ENCODE results near the gene KLHL25. TPM values are rescaled to one million over a fixed set of nuclear protein-coding genes. Genes with fewer than 3 reads are reported as not detected.

KLHL25 gene
- total RNA-seq, 1 donor from 2014 or later, result 4.8 TPM

DNA sequence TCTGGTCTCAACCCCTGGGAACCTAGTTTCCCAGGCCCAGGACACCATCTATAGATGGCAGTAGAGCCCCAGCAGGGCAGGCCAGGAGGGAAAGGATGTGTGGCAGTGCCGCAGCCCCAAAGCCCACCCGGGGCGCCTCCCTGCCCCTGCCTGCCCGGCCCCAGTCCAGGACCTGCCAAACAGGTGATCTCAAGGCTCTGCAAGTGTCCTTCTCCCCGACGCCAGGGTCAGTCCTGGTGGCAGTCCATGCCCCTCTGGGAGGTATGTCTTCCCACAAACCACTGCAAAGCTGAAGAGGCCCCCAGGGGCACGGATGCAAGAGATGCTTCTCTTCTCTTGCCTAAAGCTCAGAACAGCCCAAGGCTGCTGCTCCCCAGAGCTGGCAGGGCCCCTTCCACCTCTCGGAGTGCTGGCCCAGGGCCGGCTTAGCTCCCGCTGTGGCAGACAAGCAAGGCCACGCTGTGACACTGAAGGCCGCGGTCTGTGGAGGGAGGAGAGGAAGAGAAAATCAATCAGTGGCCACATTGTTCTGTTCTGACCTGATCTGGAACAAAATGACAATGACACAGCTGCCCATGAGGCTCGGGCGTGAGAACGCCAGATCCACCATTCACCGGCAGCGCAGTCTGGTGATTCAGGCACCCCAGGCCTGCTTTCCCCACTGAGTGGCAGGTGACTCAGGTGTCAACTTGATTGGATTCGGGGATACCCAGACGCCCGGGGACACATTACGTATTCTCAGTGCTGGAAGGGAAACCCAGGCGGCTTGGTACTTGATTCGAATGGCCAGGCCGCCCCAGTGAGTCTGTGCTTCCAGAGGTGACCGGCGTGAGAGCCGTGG lies 34.0 kb downstream of the KLHL25 start:
- no peak for ATAC-seq

DNA sequence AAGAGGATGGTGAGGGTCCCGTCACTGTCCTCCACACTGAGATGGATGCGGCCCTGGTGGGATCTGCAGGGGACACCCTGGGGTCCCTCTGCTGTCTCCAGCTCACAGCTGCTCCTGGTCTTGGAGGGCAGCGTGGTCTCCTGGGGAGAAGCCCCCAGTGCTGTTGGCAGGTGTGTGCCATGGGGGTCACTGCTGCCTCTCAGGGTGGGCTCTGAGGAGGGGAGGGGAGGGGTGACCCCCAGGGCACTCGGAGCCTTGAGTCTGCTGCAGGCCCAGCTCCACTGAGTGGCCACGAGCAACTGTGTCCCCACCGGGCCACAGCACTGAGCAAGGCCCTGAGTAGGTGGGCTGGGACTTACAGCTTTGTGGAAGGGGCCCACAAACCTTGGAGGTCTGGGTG lies 34.7 kb downstream of the KLHL25 start:
- ATAC-seq, result no peak

DNA sequence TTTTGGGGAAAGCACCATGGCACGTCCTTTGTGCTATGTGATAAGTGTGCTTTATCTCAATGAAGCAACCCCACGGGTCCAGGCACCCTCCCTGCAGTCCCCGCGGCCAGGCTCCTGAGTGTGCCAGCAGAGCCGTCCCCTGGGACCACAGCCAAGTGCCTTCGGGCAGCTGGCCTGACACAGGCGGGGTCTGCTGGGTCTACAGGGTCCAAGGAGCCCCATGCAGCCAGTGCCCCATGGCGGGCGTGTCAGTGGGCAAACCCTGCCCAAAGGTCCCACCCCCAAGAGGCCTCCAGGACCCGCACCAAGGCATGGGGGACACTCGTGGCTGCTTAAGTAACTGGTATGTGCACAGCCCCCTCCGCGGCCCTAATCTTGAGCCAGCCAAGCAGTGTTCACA lies 35.3 kb downstream of the KLHL25 start:
- no peak for ATAC-seq

DNA sequence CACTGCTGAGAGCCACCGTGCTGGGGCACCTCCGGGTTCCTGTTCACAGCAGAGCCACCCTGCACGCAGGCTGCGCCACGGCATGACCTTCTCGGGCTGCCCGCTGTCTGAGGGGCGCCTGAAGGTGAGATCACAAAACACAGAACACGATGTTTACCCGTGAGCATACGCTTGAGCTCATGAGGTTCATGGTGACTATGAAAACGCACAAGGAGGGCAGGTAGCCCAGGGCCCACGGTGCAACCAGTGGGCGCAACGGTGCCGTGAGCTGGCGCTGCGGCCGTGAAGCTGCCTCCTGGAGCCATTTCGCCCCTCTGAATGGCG lies 36.1 kb downstream of the KLHL25 start:
- no peak for ATAC-seq

DNA sequence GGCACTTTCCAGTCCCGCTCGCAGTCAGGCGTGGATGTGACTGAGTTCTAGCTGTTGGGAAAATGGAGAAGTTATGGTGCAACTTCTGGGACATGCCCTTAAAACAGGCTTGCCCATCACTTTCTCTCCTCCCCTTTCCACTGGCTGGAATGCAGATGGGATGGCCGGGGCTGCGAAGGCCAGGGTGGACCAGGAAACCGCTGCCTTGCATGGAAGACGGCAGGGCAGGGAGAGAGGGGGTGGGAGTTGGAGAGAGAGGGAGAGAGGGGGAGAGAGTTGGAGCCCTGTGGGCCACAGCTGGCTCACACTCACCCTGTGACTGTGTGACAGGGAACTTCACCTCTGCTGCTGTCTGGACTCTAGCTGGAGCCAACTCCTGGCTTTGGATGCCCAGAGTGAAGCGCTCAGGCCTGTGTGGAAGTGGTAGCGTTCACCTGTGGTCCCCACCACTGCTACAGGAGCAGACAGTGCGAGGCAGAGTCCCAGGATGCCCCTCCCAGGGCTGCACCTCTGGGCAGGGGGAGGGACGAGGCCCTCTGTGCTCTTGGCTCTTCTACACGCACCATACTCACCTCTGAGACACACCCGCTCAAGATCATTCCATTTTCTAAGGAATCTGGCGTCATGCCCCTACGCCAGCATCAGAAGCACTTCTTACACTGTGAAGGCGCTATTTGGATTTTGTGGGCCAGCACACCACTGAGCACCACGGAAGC lies 36.6 kb downstream of the KLHL25 start:
- peak; percentile 5 for ATAC-seq

DNA sequence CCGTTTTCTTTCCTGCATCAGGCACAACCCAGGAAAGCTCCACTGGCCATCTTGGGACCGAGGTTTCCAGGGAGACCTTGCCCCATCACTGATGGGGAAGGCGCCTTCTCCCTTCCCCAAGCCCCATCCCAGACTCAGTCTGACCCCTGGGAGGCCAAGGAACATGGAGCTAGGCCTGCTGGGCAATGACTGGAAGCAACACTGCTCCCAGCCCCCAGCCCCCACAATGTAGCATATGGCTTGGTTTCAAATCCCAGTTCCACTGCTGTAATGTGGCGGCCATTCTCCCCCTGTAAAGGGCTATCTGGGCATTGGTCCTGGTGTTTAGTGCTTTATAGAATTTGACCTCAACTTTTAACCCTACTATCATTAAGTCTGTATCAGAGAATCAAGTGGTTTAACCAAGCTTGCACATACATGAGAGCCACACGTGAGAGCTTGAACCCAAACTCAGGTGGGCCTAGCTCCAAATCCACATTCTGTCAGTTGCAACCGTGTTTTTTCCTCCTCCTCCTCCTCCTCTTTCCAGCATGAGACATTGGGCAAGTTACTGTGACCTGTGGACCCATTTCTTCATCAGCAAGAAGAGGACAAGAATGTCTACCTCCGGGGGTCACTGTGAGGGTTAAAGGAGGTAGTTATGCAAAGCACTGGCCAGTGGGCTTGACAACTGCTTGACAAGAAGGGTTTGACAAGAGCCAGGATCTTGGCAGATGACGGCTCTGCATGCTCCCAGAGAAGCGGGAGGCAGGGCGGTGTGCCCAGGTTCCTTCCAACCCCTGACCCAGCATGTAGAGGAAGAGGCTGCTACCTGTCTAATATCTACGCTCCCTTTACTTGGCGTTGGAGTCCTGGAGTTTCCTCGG lies 37.4 kb downstream of the KLHL25 start:
- ATAC-seq, result no peak

DNA sequence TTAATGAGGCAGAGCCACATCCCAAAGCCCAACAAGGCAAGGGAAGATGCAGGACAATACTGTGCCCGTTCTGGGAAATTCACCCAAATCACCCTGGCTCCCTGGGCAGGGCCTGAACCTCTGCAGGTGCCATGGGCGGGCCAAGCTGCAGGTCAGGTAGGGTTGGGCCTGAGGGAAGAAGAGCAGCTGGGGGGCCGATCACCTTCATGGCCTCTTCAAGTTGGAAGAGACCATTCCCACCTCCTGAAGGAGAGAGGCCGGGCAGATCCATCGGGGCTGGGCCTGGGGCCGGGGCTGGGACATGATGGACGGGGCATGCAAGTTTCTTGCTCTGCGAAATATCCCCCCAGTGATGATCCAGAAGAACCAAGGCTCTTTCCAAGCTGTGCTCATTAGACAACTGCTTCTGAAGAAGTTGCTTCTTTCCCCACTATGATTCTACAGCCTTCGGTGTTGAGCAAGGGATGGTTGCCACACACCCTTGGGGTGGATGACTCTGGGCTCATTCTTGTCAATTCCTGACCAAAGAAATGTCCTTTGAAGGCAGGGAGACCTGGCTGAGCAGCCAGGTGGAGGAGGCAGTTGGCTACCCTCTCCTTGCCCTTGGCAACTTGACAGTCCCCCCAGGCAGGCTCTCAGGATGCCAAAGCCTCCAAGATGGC lies 38.2 kb downstream of the KLHL25 start:
- ATAC-seq, result no peak

DNA sequence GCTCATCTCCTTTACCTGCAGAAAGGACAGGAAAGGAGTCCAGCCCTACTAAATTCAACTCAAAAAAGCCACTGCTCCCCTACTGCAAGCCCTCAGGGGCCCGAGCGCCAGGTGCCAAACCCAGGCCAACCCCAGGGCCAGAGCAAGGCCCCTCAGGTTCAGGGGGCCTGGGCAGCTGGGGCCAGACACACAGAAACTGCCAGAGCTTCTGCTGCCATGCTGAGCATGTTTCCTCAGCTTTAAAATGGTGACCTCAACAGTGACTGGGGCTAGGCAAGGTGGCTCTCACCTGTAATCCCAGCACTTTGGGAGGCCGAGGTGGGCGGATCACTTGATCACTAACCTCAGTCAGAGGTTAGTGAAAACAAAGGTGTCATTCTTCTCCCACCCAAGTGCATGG lies 38.8 kb downstream of the KLHL25 start:
- no peak for ATAC-seq

DNA sequence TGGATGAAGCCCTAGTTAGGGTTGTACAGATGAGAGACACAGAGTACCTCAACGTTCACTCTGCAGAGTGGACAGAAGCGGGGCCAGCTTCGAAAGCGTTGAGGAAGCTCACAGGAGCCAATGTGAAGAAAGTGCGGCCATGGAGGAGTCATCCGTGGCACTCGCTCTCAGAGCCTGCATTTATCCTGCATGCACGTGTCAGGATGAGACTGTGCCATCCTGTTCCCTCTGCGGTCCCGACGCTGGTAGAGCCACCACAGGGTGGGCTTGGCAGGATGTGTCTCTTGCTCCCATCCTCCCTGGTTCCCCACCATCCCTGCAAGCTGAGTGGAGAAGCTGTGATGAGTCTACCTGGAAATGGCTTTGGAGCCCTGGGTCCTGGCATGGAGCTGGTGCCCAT lies 39.3 kb downstream of the KLHL25 start:
- no peak for ATAC-seq

DNA sequence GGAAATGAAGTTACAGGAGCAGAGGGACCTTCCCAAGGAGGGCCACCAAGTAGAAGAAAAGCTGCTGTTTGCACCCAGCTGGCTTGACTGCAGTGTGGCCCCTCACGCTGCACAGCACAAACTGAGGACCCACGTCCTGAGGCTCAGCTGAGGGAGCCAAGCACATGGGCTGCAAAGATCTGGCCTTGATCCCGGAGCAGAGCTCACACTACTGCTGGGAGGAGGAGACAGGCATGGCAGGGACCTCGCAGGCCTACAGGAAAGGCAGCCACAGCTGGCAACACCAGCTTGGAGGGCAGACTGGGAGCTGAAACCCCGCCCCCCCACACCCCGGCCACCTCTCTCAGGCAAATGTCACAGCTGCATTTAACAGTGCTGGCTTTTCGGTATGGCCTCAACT lies 39.7 kb downstream of the KLHL25 start:
- ATAC-seq, result no peak

DNA sequence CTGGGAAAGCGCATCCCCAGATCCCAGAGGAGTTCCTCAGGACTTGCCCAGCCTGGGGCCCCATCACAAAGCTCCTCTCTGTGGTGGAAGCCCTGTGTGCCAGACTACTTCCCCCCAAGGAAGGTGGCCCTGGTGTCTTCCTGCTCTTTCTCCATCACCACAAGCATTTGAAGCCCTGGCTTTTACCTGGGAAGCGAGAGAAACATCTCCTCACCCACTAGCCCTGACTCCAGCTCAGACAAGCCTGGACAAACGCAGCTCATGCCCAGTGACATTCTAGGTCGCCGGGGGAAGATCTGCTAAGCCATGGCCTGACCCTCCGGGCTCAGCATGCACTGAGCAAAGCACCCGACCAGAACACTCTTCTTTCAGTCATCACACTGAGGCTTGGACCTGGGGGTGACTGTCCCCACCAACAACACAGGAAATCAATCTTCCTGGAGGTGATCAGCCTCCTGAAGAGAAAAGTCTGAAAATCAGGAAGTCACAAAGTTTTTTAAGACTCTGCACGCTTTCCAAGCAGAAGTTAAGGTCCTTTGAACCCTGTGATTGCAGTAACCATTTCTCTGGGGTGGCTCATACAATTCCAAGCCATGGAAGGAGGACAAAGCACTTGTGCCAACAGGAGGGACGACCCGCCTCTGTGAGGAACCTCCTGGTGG lies 40.8 kb downstream of the KLHL25 start:
- ATAC-seq, result no peak

DNA sequence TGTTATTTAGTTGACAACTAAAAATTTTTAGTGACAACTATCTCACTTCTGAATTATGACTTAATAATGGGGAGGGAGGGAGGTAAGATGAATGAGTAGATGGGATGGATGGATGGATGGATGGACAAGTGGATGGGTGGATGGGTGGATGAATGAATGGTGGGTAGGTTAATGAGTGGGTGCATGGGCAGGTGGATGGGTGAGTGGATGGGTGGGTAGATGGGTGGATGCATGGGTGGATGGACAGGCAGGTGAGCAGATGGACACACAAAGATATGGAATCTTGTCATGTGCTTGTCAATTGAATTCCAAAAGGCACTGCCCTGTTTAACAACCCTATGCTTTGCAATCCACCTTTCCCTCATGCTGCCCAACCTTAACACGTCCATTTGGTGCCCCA lies 41.5 kb downstream of the KLHL25 start:
- no peak for ATAC-seq

DNA sequence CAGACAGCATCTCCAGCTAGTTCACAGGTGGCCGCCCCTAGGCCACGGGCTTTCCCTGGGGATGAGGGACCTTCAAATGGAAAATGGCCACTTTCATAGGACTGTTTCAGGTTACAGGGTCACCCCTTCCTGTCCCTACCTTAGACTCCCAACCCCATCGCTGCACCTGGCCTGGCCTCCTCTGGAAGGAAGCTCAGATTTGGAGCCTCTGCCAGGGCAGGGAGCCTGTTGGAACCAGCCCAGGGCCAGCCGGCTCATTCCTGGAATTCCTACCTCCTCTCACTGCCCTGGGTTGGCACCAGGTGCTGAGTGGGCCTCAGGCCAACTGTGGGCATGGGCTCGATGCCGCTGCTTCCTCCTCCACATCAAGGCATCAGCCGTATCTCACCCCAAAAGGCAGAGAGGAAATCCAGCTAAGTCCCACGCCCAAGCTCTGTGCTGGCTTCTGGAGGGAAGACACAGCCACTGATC lies 42.2 kb downstream of the KLHL25 start:
- peak; percentile 14 for ATAC-seq

DNA sequence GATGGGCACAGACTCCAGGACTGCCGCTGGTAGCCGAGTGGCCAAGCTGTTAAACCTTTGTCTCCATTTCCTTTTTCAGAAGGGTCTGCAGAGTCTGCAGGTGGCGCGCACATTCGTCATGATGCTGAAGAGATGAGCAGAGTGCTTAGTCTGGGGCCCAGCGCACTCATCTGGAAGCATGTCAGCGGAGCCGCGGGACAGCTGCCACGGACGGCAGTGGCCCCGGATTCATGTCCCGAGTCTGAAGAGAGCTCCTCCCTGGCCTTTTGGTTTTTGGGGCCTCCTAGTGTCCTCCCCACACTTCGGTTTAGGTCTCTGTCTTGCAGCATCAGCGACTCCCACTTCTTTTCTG lies 42.6 kb downstream of the KLHL25 start:
- no peak for ATAC-seq

DNA sequence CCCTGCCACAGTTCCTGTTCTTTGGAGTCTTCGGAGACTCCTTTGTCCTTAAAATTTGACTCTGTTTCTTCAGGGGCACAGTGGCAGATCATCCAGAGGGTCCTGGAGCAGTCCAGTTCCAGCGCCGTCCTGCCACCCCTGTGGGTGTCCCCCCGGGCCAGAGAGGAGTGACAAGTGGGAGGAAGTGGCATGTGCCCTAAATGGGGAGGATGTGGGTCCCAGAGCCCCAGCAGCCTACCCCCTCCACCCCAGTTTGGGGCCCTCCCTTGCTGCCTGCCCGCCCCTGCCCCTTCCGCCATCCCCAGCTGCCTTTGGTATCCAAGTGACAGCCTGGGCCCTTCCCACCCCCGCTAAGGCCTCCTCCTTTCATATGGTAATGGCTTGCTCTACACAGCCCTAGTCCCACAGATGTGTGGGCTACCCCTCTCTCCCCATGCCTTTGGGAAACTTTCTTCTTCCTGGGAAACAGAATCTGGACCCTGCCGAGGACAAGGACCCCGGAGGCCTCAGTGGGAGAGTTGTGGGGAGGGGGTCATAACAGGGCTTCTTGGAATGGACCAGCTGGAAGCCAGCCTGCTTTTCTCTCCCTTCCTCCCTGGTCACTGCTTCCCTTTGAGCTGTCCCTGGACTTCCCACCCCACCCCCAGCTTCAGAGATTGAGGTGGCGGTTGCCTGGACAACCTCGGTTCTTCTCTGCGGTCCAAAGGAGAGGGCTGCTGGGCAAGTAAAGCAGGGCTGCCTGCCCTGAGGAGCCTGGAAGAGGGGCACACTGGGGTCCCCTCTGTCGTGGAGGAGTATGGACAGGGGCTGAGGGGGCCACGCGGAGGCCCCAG lies 43.2 kb downstream of the KLHL25 start:
- peak; percentile 21 for ATAC-seq

DNA sequence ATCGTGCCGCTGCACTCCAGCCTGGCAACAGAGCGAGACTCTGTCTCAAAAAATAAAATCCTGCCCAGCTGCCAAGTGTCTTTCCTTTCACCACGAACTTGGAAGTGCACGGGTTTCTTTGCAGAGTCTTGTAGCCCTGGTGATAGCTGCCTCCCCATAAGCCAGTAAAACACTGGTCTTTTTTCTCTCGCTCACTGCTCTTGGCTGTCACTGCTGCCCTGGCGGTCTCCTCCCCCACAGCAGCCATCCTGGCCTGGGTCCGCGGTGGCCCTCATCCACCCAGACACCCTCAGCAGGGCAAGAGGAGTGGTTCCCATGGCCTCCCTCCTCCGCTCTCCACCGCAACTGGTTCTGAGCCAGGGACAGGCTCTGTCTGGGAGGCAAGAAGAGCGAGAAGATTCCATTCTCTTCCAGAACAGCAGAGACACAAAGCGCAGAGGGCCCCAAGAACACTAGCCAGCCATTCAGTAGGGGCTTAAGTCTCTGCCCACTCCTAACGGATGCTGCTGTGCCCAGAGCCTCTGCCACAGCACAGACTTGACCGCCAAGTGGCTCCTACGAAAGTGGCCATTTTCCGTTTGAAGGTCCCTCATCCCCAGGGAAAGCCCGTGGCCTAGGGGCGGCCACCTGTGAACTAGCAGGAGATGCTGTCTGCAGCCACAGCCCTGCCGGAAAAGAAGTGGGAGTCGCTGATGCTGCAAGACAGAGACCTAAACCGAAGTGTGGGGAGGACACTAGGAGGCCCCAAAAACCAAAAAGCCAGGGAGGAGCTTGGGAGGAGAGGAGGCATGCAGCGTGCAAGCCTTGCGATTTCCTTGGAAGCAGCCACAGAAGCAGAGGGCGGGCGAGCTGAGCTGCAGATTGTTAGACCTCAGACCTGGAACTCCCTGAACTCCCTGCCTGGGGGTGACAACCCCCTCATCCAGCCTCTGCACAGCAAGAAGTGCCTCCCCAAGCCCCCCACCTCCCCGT lies 44.1 kb downstream of the KLHL25 start:
- ATAC-seq, result peak; percentile 13

DNA sequence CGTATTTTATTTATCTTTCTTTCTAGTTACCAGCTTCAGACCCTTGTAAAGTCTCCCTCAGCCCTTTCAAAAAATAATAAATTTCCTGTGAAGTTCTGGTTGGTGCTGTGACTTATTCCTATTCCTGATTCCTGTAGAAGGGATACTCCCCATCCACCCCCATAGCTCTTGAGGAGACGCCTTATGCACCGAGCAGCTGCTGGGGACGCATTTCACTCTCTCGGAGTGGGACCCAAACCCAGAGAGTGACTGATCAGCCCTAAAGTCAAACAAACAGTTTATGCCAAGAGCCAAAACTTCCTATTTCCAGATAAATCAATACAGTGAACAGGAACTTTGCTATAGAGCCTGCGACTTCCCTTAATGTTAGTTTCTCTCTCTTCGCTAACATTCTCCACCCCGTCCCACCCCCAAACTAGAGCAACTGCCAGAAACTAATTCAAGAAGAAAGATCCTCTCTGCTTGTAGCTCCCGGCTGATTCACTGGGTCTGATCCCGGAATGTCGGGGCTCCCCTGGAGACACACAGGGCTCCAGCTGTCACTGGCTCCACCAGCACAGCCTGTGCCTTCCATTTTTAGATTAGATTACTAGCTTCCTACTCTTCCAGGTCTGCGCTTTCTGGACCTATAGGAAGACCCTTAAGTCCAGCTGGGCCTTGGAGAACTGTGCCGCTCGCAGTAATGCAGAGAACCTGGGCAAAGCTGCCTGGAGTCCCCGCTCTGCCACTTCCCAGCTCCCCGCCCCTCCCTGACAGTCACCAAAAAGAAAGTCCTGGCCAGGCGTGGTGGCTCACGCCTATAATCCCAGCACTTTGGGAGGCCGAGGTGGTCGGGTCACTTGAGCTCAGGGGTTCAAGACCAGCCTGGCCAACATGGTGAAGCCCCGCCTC lies 45.2 kb downstream of the KLHL25 start:
- ATAC-seq, result no peak

DNA sequence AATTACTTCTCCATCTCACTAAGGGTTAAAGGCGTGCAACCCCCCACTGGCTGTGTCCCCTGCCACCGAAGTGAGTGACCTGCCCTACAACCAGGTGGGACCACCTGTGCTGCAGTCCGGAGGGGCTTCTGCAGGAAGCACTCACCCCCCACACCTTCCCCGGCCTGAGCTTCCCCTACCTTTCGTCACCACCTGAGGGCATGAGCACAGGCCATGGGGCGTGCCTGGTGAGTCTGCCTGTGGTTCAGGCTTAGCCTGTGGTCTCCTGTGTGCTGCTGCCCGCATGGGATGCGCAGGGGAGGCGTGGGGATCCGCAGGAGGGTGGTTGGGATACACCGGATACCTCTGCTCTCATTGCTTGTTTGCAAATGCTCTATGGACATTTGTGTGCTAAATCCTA lies 46.0 kb downstream of the KLHL25 start:
- no peak for ATAC-seq

DNA sequence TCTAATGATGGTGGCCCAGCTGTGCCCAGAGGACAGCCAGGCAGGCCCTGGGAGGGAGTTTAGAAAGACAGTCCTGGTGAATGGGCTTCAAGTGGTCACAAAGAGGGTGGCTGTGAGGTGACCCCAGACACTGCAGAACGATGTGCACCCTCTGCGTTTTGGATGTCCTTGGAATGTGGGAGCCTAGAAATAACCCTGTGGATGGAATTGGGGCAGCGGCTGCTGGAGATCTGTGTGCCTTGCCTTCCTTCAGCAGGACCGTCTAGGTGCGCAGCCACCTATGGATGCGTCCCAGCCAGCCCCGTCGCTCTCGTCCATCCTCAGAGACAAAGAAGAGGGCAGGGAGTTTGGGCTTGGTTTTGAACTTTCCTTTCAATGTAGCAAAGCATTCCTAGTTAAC lies 46.5 kb downstream of the KLHL25 start:
- no peak for ATAC-seq

Measured in esophagus mucosa (tissue), 1 donor.